Measurements from ENCODE around the gene GAS6.

- TF ChIP-seq, protein P1, sequence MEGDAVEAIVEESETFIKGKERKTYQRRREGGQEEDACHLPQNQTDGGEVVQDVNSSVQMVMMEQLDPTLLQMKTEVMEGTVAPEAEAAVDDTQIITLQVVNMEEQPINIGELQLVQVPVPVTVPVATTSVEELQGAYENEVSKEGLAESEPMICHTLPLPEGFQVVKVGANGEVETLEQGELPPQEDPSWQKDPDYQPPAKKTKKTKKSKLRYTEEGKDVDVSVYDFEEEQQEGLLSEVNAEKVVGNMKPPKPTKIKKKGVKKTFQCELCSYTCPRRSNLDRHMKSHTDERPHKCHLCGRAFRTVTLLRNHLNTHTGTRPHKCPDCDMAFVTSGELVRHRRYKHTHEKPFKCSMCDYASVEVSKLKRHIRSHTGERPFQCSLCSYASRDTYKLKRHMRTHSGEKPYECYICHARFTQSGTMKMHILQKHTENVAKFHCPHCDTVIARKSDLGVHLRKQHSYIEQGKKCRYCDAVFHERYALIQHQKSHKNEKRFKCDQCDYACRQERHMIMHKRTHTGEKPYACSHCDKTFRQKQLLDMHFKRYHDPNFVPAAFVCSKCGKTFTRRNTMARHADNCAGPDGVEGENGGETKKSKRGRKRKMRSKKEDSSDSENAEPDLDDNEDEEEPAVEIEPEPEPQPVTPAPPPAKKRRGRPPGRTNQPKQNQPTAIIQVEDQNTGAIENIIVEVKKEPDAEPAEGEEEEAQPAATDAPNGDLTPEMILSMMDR (conservative IDR thresholded peaks at IDR 0.05 in 1 of 2, IDR thresholded peaks at IDR 0.05 in 1 of 2; ENCODE audit: low read depth in 1 of 2, low read length in 2 of 2) = no peak
- TF ChIP-seq EZH2 (IDR thresholded peaks at IDR 0.05; ENCODE audit: low read length, missing control alignments) = no peak
Measured at GRCh38 chr13:113802090-113802531, 61.8 kb downstream of the GAS6 start.
